ENCODE data around the gene ZNF99. TPM values are rescaled to one million over a fixed set of nuclear protein-coding genes. Genes with fewer than 3 reads are reported as not detected.
"Not testable (repeated sequence)": the region's sequence is repeated elsewhere in the genome, so short reads cannot be mapped to it uniquely, and the experiment has no call there.

Gene ZNF99
- total RNA-seq (2014; rRNA removed; shearing (Covaris generic)), result not detected in 2 replicates

- Histone ChIP-seq H3K4me3 (no peak within 1 kb of the TSS), H3K27me3 (replicated peaks) (no peaks in the 10 kb centered on the region), H3K36me3 (no peaks in the 10 kb centered on the region), H3K9me3 (replicated peaks) (0 out of 2 replicates have a peak, but pooled peaks cover 2% of the 10 kb centered on the region), H3K4me1 (replicated peaks) (no peaks in the 10 kb centered on the region), H3K27ac (no peak within 1 kb of the TSS)
- no peak for DNase-seq (ENCODE audit: low read depth in 1 of 2, low spot score in 2 of 2)
Measured at GRCh38 chr19:22783651-22784410, at the start of gene ZNF99. TSS of gene ZNF99 (minus strand) at chr19:22784151. CDS start at chr19:22784016, 135 bp downstream.

DNA sequence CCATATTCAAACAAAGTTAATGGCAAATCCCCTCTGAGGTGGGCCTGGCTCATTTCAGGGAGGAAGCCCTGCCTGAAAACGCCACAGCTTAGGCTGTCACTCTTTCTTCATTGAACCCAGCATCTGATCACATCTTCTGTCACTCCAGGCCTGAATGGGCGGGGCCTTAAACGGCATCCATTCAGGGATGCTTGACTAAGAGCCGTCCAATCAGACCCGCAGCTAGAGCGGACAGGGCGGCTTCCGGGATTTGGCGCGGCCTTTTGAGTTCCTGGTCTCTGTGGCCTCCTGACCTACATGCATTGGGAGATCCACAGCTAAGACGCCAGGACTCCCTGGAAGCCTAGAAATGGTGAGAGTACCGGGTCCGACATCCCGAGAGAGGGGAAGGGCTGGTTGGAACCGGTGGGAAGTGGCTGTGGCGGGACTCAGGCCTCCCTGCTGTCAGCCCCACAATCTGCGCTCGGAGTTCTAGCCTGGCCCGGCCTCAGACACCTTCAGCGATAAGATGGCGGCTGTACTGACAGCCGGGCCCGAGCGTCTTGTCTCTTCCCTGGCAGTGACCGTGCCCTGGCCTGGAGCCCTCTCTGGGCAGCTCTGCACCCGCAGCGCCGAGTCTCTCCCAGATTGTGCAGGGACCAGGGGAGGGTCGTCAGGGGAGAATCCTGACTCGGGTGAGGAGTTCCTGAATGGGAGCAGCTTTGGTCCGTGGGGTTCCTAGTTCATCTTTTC, 48.2 kb upstream of the ZNF99 start, which contains the start of gene ZNF723:
TSS of gene ZNF723 (plus strand) at position 261 of the 732 bp plus-strand sequence. CDS start at position 350, 89 bp downstream.
- Histone ChIP-seq H3K4me1 (replicated peaks) (no peaks in the 10 kb centered on the region), H3K4me3 (no peak within 1 kb of the TSS), H3K9me3 (replicated peaks) (peaks cover 4% of the 10 kb centered on the region), H3K36me3 (no peaks in the 10 kb centered on the region), H3K27me3 (replicated peaks) (no peaks in the 10 kb centered on the region), H3K27ac (no peak within 1 kb of the TSS)
- DNase-seq (ENCODE audit: low read depth in 1 of 2, low spot score in 2 of 2), result no peak

- no peaks in the 10 kb centered on the region for H3K27me3 ChIP-seq (replicated peaks)
- H3K4me3 ChIP-seq, result no peak overlapping the region
- no peak for DNase-seq (ENCODE audit: low read depth in 1 of 2, low spot score in 2 of 2)
- H3K36me3 ChIP-seq, result no peaks in the 10 kb centered on the region
- H3K4me1 ChIP-seq (replicated peaks), result no peaks in the 10 kb centered on the region
- H3K27ac ChIP-seq, result no peak overlapping the region
- H3K9me3 ChIP-seq (replicated peaks), result peaks cover 4% of the 10 kb centered on the region
Measured at GRCh38 chr19:22831211-22831610, 47.3 kb upstream of the ZNF99 start.

DNA sequence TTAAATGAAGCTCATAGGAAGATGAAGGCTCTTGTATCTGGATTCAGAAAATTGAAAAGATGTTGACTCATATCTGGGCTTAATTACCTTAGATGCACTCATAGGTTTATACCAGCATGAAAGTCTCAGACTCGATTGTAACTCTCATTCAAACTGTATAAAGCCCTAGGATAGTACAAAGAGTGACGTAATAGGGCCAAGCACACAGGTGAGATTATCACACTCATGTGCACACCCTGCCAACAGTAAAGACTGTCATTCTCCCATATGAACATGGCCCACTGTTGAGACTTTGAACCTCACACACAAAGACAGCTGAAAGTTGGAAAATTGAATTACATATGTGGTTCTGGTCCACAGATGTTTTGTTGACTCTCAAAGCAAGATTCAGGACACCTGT, 30.2 kb upstream of the ZNF99 start:
- DNase-seq (ENCODE audit: low read depth in 1 of 2, low spot score in 2 of 2), result no peak
- Histone ChIP-seq H3K27me3 (replicated peaks) (no peaks in the 10 kb centered on the region), H3K4me3 (no peak overlapping the region), H3K9me3 (replicated peaks) (peaks cover 18% of the 10 kb centered on the region), H3K36me3 (no peaks in the 10 kb centered on the region), H3K27ac (no peak overlapping the region), H3K4me1 (replicated peaks) (no peaks in the 10 kb centered on the region)

GRCh38 chr19:22807061-22807835, 23.3 kb upstream of the ZNF99 start:
- Histone ChIP-seq H3K4me3 (no peak overlapping the region), H3K9me3 (replicated peaks) (no peaks in the 10 kb centered on the region; the same call in 1 of the 2 replicates), H3K36me3 (no peaks in the 10 kb centered on the region), H3K27ac (no peak overlapping the region), H3K27me3 (replicated peaks) (no peaks in the 10 kb centered on the region), H3K4me1 (replicated peaks) (no peaks in the 10 kb centered on the region)
- DNase-seq (ENCODE audit: low read depth in 1 of 2, low spot score in 2 of 2), result no peak

- H3K36me3 ChIP-seq, result no peaks in the 10 kb centered on the region
- no peaks in the 10 kb centered on the region for H3K27me3 ChIP-seq (replicated peaks)
- H3K27ac ChIP-seq, result no peak overlapping the region
- no peak for DNase-seq (ENCODE audit: low read depth in 1 of 2, low spot score in 2 of 2)
- H3K4me3 ChIP-seq, result no peak overlapping the region
- H3K9me3 ChIP-seq (replicated peaks), result peaks cover 4% of the 10 kb centered on the region; the same call in 1 of the 2 replicates
- no peaks in the 10 kb centered on the region for H3K4me1 ChIP-seq (replicated peaks)
Measured at GRCh38 chr19:22806418-22806817, 22.5 kb upstream of the ZNF99 start.

- Histone ChIP-seq H3K9me3 (replicated peaks) (peaks cover 9% of the 10 kb centered on the region; the same call in 1 of the 2 replicates), H3K36me3 (no peaks in the 10 kb centered on the region), H3K4me1 (replicated peaks) (no peaks in the 10 kb centered on the region), H3K27me3 (replicated peaks) (no peaks in the 10 kb centered on the region), H3K27ac (no peak overlapping the region), H3K4me3 (no peak overlapping the region)
- no peak for DNase-seq (ENCODE audit: low read depth in 1 of 2, low spot score in 2 of 2)
Measured at GRCh38 chr19:22797040-22797439, 13.1 kb upstream of the ZNF99 start.

- H3K9me3 ChIP-seq (replicated peaks); H3K27me3 ChIP-seq (replicated peaks); H3K4me3 ChIP-seq; H3K4me1 ChIP-seq (replicated peaks); H3K27ac ChIP-seq; H3K36me3 ChIP-seq; DNase-seq (ENCODE audit: low read depth in 1 of 2, low spot score in 2 of 2): not testable (repeated sequence)
Measured at GRCh38 chr19:22792863-22793262, 8.9 kb upstream of the ZNF99 start.

DNA sequence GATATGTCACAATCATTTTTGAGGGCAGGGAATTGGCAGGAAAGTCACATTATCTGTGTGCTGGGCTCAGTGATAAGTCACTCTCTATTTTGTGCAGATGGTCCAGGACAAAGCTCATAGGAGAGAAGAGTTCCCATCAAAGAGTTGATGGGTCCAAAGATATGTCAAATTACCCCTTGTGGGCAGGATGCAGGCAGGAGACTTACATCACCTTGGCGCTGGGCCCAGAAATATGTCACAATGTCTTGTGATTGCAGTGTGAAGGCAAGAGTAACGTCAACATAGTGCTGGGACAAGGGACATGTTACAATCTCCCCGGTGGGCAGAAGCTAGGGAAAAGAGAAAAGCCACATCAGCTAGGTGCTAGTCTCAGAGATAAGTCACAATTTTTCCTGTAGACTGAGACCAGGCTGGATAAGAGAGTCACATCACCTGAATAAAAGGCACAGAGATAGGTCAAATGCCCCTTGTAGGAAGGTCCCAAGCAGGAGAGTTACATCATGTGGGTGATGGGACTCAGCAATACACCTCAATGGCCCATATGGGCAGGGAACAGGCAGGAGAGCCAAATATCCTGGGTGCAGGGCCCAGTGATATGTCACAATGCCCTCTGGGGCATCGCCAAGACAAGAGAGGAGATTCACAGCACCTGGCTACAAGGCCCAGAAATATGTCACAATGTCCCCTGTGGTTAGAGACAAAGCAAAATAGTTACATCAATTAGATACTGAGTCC, 47.9 kb downstream of the ZNF99 start:
- Histone ChIP-seq H3K36me3 (no peaks in the 10 kb centered on the region), H3K9me3 (replicated peaks) (no peaks in the 10 kb centered on the region), H3K4me1 (replicated peaks) (no peaks in the 10 kb centered on the region), H3K4me3 (no peak overlapping the region), H3K27ac (no peak overlapping the region), H3K27me3 (replicated peaks) (no peaks in the 10 kb centered on the region)
- DNase-seq (ENCODE audit: low read depth in 1 of 2, low spot score in 2 of 2), result peak in 1 of 2 experiments; percentile 2

GRCh38 chr19:22733691-22734090, 50.3 kb downstream of the ZNF99 start:
- no peaks in the 10 kb centered on the region for H3K4me1 ChIP-seq (replicated peaks)
- no peak for DNase-seq (ENCODE audit: low read depth in 1 of 2, low spot score in 2 of 2)
- no peaks in the 10 kb centered on the region for H3K9me3 ChIP-seq (replicated peaks)
- H3K27me3 ChIP-seq (replicated peaks), result no peaks in the 10 kb centered on the region
- H3K27ac ChIP-seq, result no peak overlapping the region
- H3K36me3 ChIP-seq, result no peaks in the 10 kb centered on the region
- H3K4me3 ChIP-seq, result no peak overlapping the region

DNA sequence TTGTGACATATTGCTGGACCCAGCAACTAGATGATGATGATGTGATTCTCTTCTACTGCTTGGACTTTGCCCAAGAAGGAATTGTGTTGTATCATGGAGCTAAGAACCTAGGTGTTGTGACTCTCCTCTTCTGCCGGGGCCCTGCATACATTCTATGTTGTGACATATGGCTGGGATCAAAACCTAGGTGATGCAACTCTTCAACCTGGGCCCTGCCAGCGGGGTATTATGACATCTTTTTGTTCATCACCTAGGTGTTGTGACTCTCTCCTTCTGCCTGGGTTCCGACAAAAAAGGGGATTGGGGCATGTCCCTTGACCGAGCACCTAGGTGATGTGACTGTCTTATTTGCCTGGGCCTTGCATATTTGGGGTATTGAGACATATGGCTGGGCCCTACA, 55.7 kb downstream of the ZNF99 start:
- H3K4me1 ChIP-seq (replicated peaks); H3K9me3 ChIP-seq (replicated peaks); H3K4me3 ChIP-seq; DNase-seq (ENCODE audit: low read depth in 1 of 2, low spot score in 2 of 2); H3K27me3 ChIP-seq (replicated peaks); H3K36me3 ChIP-seq; H3K27ac ChIP-seq: not testable (repeated sequence)

DNA sequence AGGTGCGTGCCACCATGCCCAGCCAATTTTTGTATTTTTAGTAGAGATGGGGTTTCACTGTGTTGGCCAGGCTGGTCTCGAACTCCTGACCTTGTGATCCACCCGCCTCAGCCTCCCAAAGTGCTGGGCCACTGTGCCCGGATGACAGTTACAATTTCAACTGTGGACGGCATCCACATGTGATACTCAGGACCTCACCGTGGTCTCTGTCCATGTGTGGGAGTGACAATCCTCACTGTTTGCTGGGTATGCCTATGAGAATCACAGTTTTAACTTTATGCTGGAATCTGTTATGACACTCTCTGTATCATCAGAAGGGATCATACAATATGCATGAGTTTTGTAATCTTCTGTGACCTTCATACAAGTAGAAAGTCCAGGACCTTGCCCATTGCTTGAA, 62.4 kb downstream of the ZNF99 start:
- not testable (repeated sequence) for H3K27me3 ChIP-seq (replicated peaks); H3K36me3 ChIP-seq; H3K27ac ChIP-seq; H3K4me1 ChIP-seq (replicated peaks); H3K4me3 ChIP-seq; H3K9me3 ChIP-seq (replicated peaks); DNase-seq (ENCODE audit: low read depth in 1 of 2, low spot score in 2 of 2)

- H3K4me1 ChIP-seq (replicated peaks), result no peaks in the 10 kb centered on the region
Measured at GRCh38 chr19:22708983-22709382, 75.0 kb downstream of the ZNF99 start.

More at GRCh38 chr19:22708983-22709382, 75.0 kb downstream of the ZNF99 start:
- no peak for DNase-seq (ENCODE audit: low read depth in 1 of 2, low spot score in 2 of 2)
- no peak overlapping the region for H3K4me3 ChIP-seq
- H3K27ac ChIP-seq, result no peak overlapping the region
- H3K36me3 ChIP-seq, result no peaks in the 10 kb centered on the region
- H3K27me3 ChIP-seq (replicated peaks), result no peaks in the 10 kb centered on the region
- no peaks in the 10 kb centered on the region; the same call in 1 of the 2 replicates for H3K9me3 ChIP-seq (replicated peaks)
